IPS-18a (cell line): ENCODE measurements around the gene NUDT14.

Experiments
- H3K27ac ChIP-seq: one replicate; pipeline ENCODE4 v1.5.1; 2013; ENCODE audit warnings: low read length
- H3K27me3 ChIP-seq: one replicate; pipeline ENCODE4 v1.6.1; 2013; ENCODE audit warnings: mild to moderate bottlenecking, low read length; ENCODE audit not compliant: control insufficient read depth, insufficient read depth
- H3K36me3 ChIP-seq: one replicate; pipeline ENCODE4 v1.6.1; 2013; ENCODE audit warnings: low read depth, low read length; ENCODE audit not compliant: control insufficient read depth
- H3K4me1 ChIP-seq: one replicate; pipeline ENCODE4 v1.6.1; 2013; ENCODE audit warnings: low read depth, low read length; ENCODE audit not compliant: control insufficient read depth
- H3K4me3 ChIP-seq: one replicate; pipeline ENCODE4 v1.5.1; 2013; ENCODE audit warnings: low read length
- H3K9ac ChIP-seq: one replicate; pipeline ENCODE4 v1.6.1; 2013; ENCODE audit warnings: mild to moderate bottlenecking, low read length, moderate library complexity
- H3K9me3 ChIP-seq: one replicate; pipeline ENCODE4 v1.6.1; 2013; ENCODE audit warnings: low read depth, low read length; ENCODE audit not compliant: control insufficient read depth

NUDT14 gene

GRCh38 chr14:105138551-105139111 is 42.5 kb downstream of the NUDT14 start:
- Histone ChIP-seq H3K4me3 (no peak overlapping the region), H3K9me3 (peaks cover 3% of the 10 kb centered on the region), H3K9ac (no peak overlapping the region), H3K27ac (no peak overlapping the region), H3K4me1 (no peaks in the 10 kb centered on the region), H3K36me3 (no peaks in the 10 kb centered on the region), H3K27me3 (no peaks in the 10 kb centered on the region)

- H3K9me3 ChIP-seq: peaks cover 3% of the 10 kb centered on the region
- no peak overlapping the region for H3K4me3 ChIP-seq
- H3K9ac ChIP-seq: no peak overlapping the region
- no peak overlapping the region for H3K27ac ChIP-seq
- no peaks in the 10 kb centered on the region for H3K27me3 ChIP-seq
- H3K36me3 ChIP-seq: no peaks in the 10 kb centered on the region
- no peaks in the 10 kb centered on the region for H3K4me1 ChIP-seq
Observed at GRCh38 chr14:105138021-105138541, 43.0 kb downstream of the NUDT14 start.

- Histone ChIP-seq H3K4me1 (no peaks in the 10 kb centered on the region), H3K36me3 (no peaks in the 10 kb centered on the region), H3K27me3 (no peaks in the 10 kb centered on the region), H3K27ac (no peak overlapping the region), H3K4me3 (no peak overlapping the region), H3K9me3 (peaks cover 3% of the 10 kb centered on the region), H3K9ac (no peak overlapping the region)
Observed at GRCh38 chr14:105137481-105138020, 43.6 kb downstream of the NUDT14 start.

GRCh38 chr14:105136401-105137322 is 44.5 kb downstream of the NUDT14 start:
- Histone ChIP-seq H3K9me3 (peaks cover 3% of the 10 kb centered on the region), H3K4me3 (no peak overlapping the region), H3K9ac (no peak overlapping the region), H3K4me1 (no peaks in the 10 kb centered on the region), H3K27ac (no peak overlapping the region), H3K36me3 (no peaks in the 10 kb centered on the region), H3K27me3 (no peaks in the 10 kb centered on the region)

GRCh38 chr14:105135700-105136395 is 45.3 kb downstream of the NUDT14 start:
- Histone ChIP-seq H3K4me1 (no peaks in the 10 kb centered on the region), H3K27me3 (no peaks in the 10 kb centered on the region), H3K27ac (no peak overlapping the region), H3K4me3 (no peak overlapping the region), H3K9me3 (peaks cover 3% of the 10 kb centered on the region), H3K9ac (no peak overlapping the region), H3K36me3 (no peaks in the 10 kb centered on the region)

GRCh38 chr14:105132921-105133654 is 48.0 kb downstream of the NUDT14 start:
- Histone ChIP-seq H3K27me3 (no peaks in the 10 kb centered on the region), H3K36me3 (no peaks in the 10 kb centered on the region), H3K4me1 (no peaks in the 10 kb centered on the region), H3K9ac (no peak overlapping the region), H3K9me3 (no peaks in the 10 kb centered on the region), H3K27ac (no peak overlapping the region), H3K4me3 (no peak overlapping the region)

GRCh38 chr14:105131241-105131640 is 49.9 kb downstream of the NUDT14 start:
- no peak overlapping the region for H3K9ac ChIP-seq
- no peak overlapping the region for H3K4me3 ChIP-seq
- no peaks in the 10 kb centered on the region for H3K27me3 ChIP-seq
- no peaks in the 10 kb centered on the region for H3K4me1 ChIP-seq
- H3K27ac ChIP-seq: no peak overlapping the region
- H3K36me3 ChIP-seq: no peaks in the 10 kb centered on the region
- no peaks in the 10 kb centered on the region for H3K9me3 ChIP-seq

GRCh38 chr14:105128059-105128458 is 53.1 kb downstream of the NUDT14 start:
- Histone ChIP-seq H3K4me3 (no peak overlapping the region), H3K4me1 (no peaks in the 10 kb centered on the region), H3K27ac (no peak overlapping the region), H3K27me3 (no peaks in the 10 kb centered on the region), H3K36me3 (no peaks in the 10 kb centered on the region), H3K9me3 (no peaks in the 10 kb centered on the region), H3K9ac (no peak overlapping the region)

GRCh38 chr14:105126981-105127329 is 54.2 kb downstream of the NUDT14 start:
- Histone ChIP-seq H3K27ac (no peak overlapping the region), H3K4me3 (no peak overlapping the region), H3K4me1 (no peaks in the 10 kb centered on the region), H3K36me3 (no peaks in the 10 kb centered on the region), H3K27me3 (no peaks in the 10 kb centered on the region), H3K9ac (no peak overlapping the region), H3K9me3 (no peaks in the 10 kb centered on the region)

GRCh38 chr14:105126126-105126980 is 54.8 kb downstream of the NUDT14 start:
- no peaks in the 10 kb centered on the region for H3K36me3 ChIP-seq
- no peak overlapping the region for H3K4me3 ChIP-seq
- no peak overlapping the region for H3K27ac ChIP-seq
- peaks cover 4% of the 10 kb centered on the region for H3K9me3 ChIP-seq
- no peak overlapping the region for H3K9ac ChIP-seq
- no peaks in the 10 kb centered on the region for H3K27me3 ChIP-seq
- H3K4me1 ChIP-seq: no peaks in the 10 kb centered on the region
